OCI-LY1 (cell line): ENCODE measurements around the gene NEAT1.

ENCODE experiments used
- CTCF ChIP-seq: fragments of 200-600 bp; sonication (generic), shearing (Covaris generic); IDR thresholded peaks from 2 replicates; pipeline ENCODE4 v1.5.1; 2017; ENCODE audit warnings: mild to moderate bottlenecking, antibody characterized with exemption, low read length, moderate library complexity, mixed read lengths
- EZH2 ChIP-seq: fragments of 200-600 bp; sonication (generic), shearing (Covaris generic); IDR thresholded peaks from 2 replicates; pipeline ENCODE4 v1.8.0; 2017; ENCODE audit warnings: borderline replicate concordance, mixed run types, mild to moderate bottlenecking, antibody characterized with exemption, low read length, moderate library complexity, mixed read lengths

- TF ChIP-seq CTCF: no peak
- TF ChIP-seq EZH2: no peak
These were observed 4.5 kb downstream of the NEAT1 start for GRCh38 chr11:65426839-65427690.
